Adrenal gland (tissue), 12 donors: ENCODE measurements around the gene TMEM184A. TPM values are rescaled to one million over a fixed set of nuclear protein-coding genes. Genes with fewer than 3 reads are reported as not detected.
"Not testable (repeated sequence)": the region's sequence is repeated elsewhere in the genome, so short reads cannot be mapped to it uniquely, and the experiment has no call there.

Experiments
- DNase-seq, 7 donors: peaks; one replicate each; pipeline ENCODE4 v3.0.0-alpha.2; 2019 to 2020
- H3K27ac ChIP-seq, 5 donors: fragments of 200-600 bp; sonication (generic) in 4 of 5; 1 replicate in 3 of 5; 2 replicates in 2 of 5; pipeline versions ENCODE4 v1.5.1 to v1.8.0; 2016 to 2020; ENCODE audit warnings: mild to moderate bottlenecking in 1 of 5
- H3K27me3 ChIP-seq: fragments of 200-600 bp; 2 replicates; pipeline ENCODE4 v1.8.0; 2021
- H3K36me3 ChIP-seq, 2 donors: fragments of 200-600 bp; replicated peaks in 1 of 2; 1 replicate in 1 of 2; 2 replicates in 1 of 2; pipeline versions ENCODE4 v1.5.1 to v1.8.0; 2018 to 2022
- H3K4me1 ChIP-seq, 2 donors: fragments of 200-600 bp; replicated peaks in 1 of 2; 1 replicate in 1 of 2; 2 replicates in 1 of 2; pipeline versions ENCODE4 v1.5.1 to v1.8.0; 2018 to 2021
- H3K4me3 ChIP-seq, 4 donors: fragments of 200-600 bp; sonication (generic) in 3 of 4; one replicate each; pipeline ENCODE4 v1.5.1; 2016 to 2018
- H3K9me3 ChIP-seq, 3 donors: fragments of 200-600 bp; sonication (generic) in 1 of 3; replicated peaks in 1 of 3; 1 replicate in 2 of 3; 2 replicates in 1 of 3; pipeline versions ENCODE4 v1.5.1 to v1.8.0; 2016 to 2021
- POLR2A ChIP-seq, 2 donors: fragments of 450-650 bp; IDR thresholded peaks; one replicate each; pipeline ENCODE4 v1.6.1; 2017; ENCODE audit warnings: antibody characterized with exemption in 2 of 2, mild to moderate bottlenecking in 2 of 2, moderate library complexity in 1 of 2
- WGBS, 4 donors: extraction: QIAGEN DNeasy Blood & Tissue Kit in 2 of 4; methylation state at CpG; one replicate each; pipeline versions ENCODE4 v1.1.5 to v1.1.7; 2013 to 2017; 5-methylcytosine and 5-hydroxymethylcytosine counted together
- intact Hi-C, 2 donors: fragments of 100-400 bp; cut with DNase I; formaldehyde crosslinking; loops; one replicate each; pipeline versions ENCODE4 v1.14.1 to v1.15.0; 2022 to 2023
- polyA plus RNA-seq, 3 donors: library from polyadenylated mRNA; stranded (reverse); fragments of 200-250 nt in 2 of 3; fragments of 350-450 nt in 1 of 3; fragmentation: Illumina TruSeq in 1 of 3; extraction: RNeasy Lipid Tissue Mini Kit (QIAGEN cat#74804) in 1 of 3; gene quantifications; one replicate each; pipeline ENCODE4 v1.2.3, GENCODE V29; 2013 to 2014
- total RNA-seq, 9 donors: library from RNA; depleted of rRNA in 4 of 9; stranded (reverse); fragments of >200 nt in 4 of 9; fragments of 120-200 nt in 1 of 9; fragmentation: NEBNext Ultra II Directional in 1 of 9; extraction: Animal tissue kit (Norgen Biotek cat#: 25700) in 1 of 9; gene quantifications; one replicate each; pipeline versions ENCODE4 v1.1.0 to v1.2.4, GENCODE V29; 2013 to 2023
- TF ChIP-seq, protein P1 (sequence below), 6 experiments: fragments of 450-650 bp in 4 of 6; fragments of 200-600 bp in 2 of 6; sonication (generic) in 1 of 6; IDR thresholded peaks; 1 replicate in 5 of 6; 2 replicates in 1 of 6; pipeline versions ENCODE4 v1.5.1 to v1.8.0; 2016 to 2021; ENCODE audit warnings: antibody characterized with exemption in 6 of 6, mild to moderate bottlenecking in 2 of 6, moderate library complexity in 1 of 6
- donor health status: healthy with polysubstance abuse.
- donor health status: Bipolar disorder and iron deficiency.
- donor health status: DM: yes; HTN: yes; CAD: no.
- donor health status: DM: no; HTN: no; CAD: no.
- donor health status: DM: no; HTN: no; CAD: no.
- donor health status: DM: yes; HTN: yes; CAD: no.

The TMEM184A gene
- total and polyA plus RNA-seq, 12 donors, result 0.06 to 2.1 (median 0.79) TPM; not detected in 2

DNA sequence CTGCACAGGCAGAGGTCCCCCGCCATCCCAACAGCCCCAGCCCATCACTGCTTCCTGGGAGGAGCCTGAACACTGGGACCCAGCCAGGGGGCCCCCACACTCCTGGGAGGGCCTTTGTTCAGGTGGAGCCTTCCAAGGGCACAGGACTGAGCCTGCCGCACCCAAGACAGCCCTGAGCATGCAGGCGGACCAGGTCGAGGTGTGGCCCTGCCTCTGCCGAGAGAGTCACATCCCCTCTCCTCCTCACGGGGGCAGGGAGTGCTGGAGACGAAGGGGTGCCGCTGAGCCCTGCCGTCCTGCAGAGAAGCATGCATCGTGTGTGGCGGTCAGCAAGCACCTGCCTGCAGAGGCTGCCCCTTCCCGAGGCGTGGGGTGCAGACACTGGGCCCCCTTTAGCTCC is 32.8 kb downstream of the TMEM184A start:
- intact Hi-C loops, result no loop called here
- no peak for DNase-seq
- H3K4me3 ChIP-seq, result no peak overlapping the region
- H3K27me3 ChIP-seq, result no peaks in the 10 kb centered on the region
- no peaks in the 10 kb centered on the region for H3K9me3 ChIP-seq
- no peak overlapping the region for H3K27ac ChIP-seq
- TF ChIP-seq, protein P1, sequence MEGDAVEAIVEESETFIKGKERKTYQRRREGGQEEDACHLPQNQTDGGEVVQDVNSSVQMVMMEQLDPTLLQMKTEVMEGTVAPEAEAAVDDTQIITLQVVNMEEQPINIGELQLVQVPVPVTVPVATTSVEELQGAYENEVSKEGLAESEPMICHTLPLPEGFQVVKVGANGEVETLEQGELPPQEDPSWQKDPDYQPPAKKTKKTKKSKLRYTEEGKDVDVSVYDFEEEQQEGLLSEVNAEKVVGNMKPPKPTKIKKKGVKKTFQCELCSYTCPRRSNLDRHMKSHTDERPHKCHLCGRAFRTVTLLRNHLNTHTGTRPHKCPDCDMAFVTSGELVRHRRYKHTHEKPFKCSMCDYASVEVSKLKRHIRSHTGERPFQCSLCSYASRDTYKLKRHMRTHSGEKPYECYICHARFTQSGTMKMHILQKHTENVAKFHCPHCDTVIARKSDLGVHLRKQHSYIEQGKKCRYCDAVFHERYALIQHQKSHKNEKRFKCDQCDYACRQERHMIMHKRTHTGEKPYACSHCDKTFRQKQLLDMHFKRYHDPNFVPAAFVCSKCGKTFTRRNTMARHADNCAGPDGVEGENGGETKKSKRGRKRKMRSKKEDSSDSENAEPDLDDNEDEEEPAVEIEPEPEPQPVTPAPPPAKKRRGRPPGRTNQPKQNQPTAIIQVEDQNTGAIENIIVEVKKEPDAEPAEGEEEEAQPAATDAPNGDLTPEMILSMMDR (IDR thresholded peaks at IDR 0.05), result no peak
- TF ChIP-seq POLR2A (IDR thresholded peaks at IDR 0.05), result no peak
- no peaks in the 10 kb centered on the region for H3K4me1 ChIP-seq
- no peaks in the 10 kb centered on the region for H3K36me3 ChIP-seq
- 0 to 38% (median 29%) methylated on average over 1 to 13 of the region's 13 CpGs for WGBS, 4 donors

- Histone ChIP-seq H3K9me3 (no peaks in the 10 kb centered on the region), H3K27ac (no peak overlapping the region), H3K36me3 (no peaks in the 10 kb centered on the region), H3K4me3 (no peak overlapping the region), H3K4me1 (no peaks in the 10 kb centered on the region), H3K27me3 (no peaks in the 10 kb centered on the region)
- TF ChIP-seq, protein P1 (IDR thresholded peaks at IDR 0.05), result no peak
- no peak for TF ChIP-seq POLR2A (IDR thresholded peaks at IDR 0.05)
- no peak for DNase-seq
- 77 to 83% (median 81%) methylated on average over 11 of the region's 11 CpGs for WGBS, 4 donors
- intact Hi-C loops, result no loop called here
Measured at GRCh38 chr7:1521456-1521855, 34.5 kb downstream of the TMEM184A start.

DNA sequence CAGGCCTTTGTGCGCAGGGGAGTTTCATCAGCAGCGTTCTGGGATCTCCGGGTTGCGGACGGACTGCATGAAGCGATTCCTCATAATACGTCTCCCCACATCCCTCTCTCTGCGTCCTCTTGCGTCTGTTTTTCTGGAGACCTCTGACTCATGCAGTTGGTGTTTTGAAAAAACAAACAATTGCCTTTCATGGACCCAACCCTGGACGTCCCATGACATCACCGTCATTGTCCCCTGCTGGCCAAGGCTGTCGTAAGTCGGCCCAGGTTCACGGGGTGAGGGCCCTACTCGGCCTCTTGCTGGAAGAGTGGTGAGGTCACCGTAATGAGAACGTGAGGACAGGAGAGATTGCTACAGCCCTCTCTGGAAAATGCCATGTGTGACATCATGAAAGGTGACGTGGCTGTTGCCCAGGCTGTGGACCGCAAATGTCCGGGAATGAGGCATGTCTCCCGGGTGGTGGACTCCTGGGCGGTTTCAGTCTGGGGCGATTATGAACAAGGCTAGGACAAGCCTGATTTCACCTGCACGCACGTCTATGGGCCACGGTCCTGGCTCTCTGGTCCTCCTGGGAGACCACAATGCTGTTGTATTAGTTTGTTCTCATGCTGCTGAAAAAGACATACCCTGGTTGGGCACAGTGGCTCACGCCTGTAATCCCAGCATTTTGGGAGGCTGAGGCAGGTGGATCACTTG is 35.3 kb downstream of the TMEM184A start:
- WGBS, 4 donors, result 66 to 78% (median 73%) methylated on average over 20 to 27 of the region's 27 CpGs
- no peaks in the 10 kb centered on the region for H3K27me3 ChIP-seq
- DNase-seq, result peak in 5 of 7 donors; percentile 64 to 84 (median 82)
- peak overlapping the region in 1 of 5 donors; percentile 55 for H3K27ac ChIP-seq
- H3K4me3 ChIP-seq, result no peak overlapping the region
- H3K4me1 ChIP-seq, result no peaks in the 10 kb centered on the region
- H3K9me3 ChIP-seq, result no peaks in the 10 kb centered on the region
- intact Hi-C loops, result no loop called here
- H3K36me3 ChIP-seq, result no peaks in the 10 kb centered on the region
- no peak for TF ChIP-seq POLR2A (IDR thresholded peaks at IDR 0.05)
- TF ChIP-seq, protein P1 (IDR thresholded peaks at IDR 0.05), result no peak

DNA sequence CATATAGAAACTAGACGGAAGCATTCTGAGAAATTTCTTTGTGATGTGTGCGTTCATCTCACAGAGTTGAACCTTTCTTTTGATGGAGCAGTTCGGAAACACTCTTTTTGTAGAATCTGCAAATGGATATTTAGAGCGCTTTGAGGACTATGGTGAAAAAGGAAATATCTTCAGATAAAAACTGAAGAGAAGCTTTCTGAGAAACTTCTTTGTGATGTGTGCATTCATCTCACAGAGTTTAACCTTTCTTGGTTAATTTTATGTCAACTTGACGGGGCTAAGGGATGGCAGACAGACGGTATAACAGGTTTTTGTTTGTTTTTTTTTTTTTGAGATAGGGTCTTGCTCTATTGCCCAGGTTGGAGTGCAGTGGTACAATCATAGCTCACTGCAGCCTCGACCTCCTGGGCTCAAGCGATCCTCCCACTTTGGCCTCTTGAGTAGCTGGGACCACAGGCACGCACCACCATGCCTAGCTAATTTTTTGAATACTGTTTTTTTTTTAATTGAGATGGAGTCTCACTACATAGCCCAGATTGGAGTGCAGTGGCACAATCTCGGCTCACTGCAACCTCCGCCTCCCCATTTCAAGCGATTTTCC is 36.6 kb downstream of the TMEM184A start:
- H3K27me3 ChIP-seq, DNase-seq, H3K36me3 ChIP-seq, H3K4me1 ChIP-seq, H3K27ac ChIP-seq, H3K4me3 ChIP-seq, H3K9me3 ChIP-seq, intact Hi-C loops: not testable (repeated sequence)
- 86 to 91% (median 87%) methylated on average over 12 of the region's 12 CpGs for WGBS, 4 donors
